A673 (cell line): ENCODE data around the gene DZIP1. TPM values are rescaled to one million over a fixed set of nuclear protein-coding genes. Genes with fewer than 3 reads are reported as not detected.

Experiments
- BruUV-seq: library from RNA; stranded (reverse); fragments of 400-500 nt; replicated peaks from 2 replicates; lab custom pipeline; 2021; lab: Mats Ljungman, UMichigan
- CTCF ChIA-PET: fragments of 300-600 bp; sonication (Branson Sonifier 250); formaldehyde crosslinking; loops from one replicate; lab custom pipeline; 2022; ENCODE audit warnings: antibody characterized with exemption; lab: Charles Lee
- POLR2A ChIA-PET: fragments of 300-600 bp; sonication (Branson Sonifier 250); formaldehyde crosslinking; loops from one replicate; lab custom pipeline; 2022; ENCODE audit warnings: antibody characterized with exemption; ENCODE audit not compliant: low non-redundant PET; lab: Charles Lee
- DNase-seq: peaks from one replicate; pipeline ENCODE4 v3.0.0-alpha.2; 2015; ENCODE audit warnings: low spot score
- H3K27ac ChIP-seq: fragments of 200-600 bp; sonication (generic); 2 replicates; pipeline ENCODE4 v1.5.1; 2016; ENCODE audit warnings: mixed run types, low read depth, mild to moderate bottlenecking, mixed read lengths, antibody characterized with exemption, low read length; ENCODE audit not compliant: poor library complexity, severe bottlenecking
- H3K27me3 ChIP-seq: fragments of 200-600 bp; sonication (generic); replicated peaks from 2 replicates; pipeline ENCODE4 v1.6.1; 2017; ENCODE audit warnings: mixed run types, low read depth, mild to moderate bottlenecking, mixed read lengths, antibody characterized with exemption, low read length; ENCODE audit not compliant: insufficient read depth, poor library complexity
- H3K36me3 ChIP-seq: fragments of 200-600 bp; sonication (generic); 2 replicates; pipeline ENCODE4 v1.6.1; 2016; ENCODE audit warnings: mixed run types, mild to moderate bottlenecking, mixed read lengths, antibody characterized with exemption, low read length; ENCODE audit not compliant: insufficient read depth, poor library complexity, severe bottlenecking
- H3K4me1 ChIP-seq: fragments of 200-600 bp; sonication (generic); 2 replicates; pipeline ENCODE4 v1.6.1; 2017; ENCODE audit warnings: mixed run types, mild to moderate bottlenecking, mixed read lengths, antibody characterized with exemption, low read length; ENCODE audit not compliant: insufficient read depth, poor library complexity, severe bottlenecking
- H3K4me3 ChIP-seq: fragments of 200-600 bp; sonication (generic); 2 replicates; pipeline ENCODE4 v1.5.1; 2016; ENCODE audit warnings: low read depth, mixed run types, mild to moderate bottlenecking, mixed read lengths, low read length; ENCODE audit not compliant: poor library complexity, severe bottlenecking
- H3K9me3 ChIP-seq: fragments of 200-600 bp; sonication (generic); 2 replicates; pipeline ENCODE4 v1.6.1; 2016; ENCODE audit warnings: mixed run types, low read depth, mild to moderate bottlenecking, mixed read lengths, antibody characterized with exemption, low read length; ENCODE audit not compliant: poor library complexity, severe bottlenecking
- EZH2 ChIP-seq: fragments of 200-600 bp; sonication (generic); IDR thresholded peaks from 2 replicates; pipeline ENCODE4 v1.6.1; 2017; ENCODE audit warnings: borderline replicate concordance, low read depth, mild to moderate bottlenecking, mixed read lengths, antibody characterized with exemption, low read length; ENCODE audit not compliant: poor library complexity, severe bottlenecking
- intact Hi-C: fragments of 100-400 bp; cut with micrococcal nuclease; formaldehyde crosslinking; loops from one replicate; pipeline ENCODE4 v1.10.0; 2022; ENCODE audit not compliant: unreplicated experiment
- total RNA-seq: library from RNA; stranded (reverse); gene quantifications from 2 replicates; pipeline ENCODE4 v1.2.3, GENCODE V29; 2021
- TF ChIP-seq, protein P1 (sequence below): fragments of 300-800, 200-600 bp; sonication (generic); conservative IDR thresholded peaks from 2 replicates; pipeline ENCODE4 v1.5.1; 2017; ENCODE audit warnings: low read depth, mild to moderate bottlenecking, antibody characterized with exemption, low read length, moderate library complexity, mixed read lengths

DZIP1 gene
- total RNA-seq, 1 experiment from 2014 or later, result 6.1 TPM

DNA sequence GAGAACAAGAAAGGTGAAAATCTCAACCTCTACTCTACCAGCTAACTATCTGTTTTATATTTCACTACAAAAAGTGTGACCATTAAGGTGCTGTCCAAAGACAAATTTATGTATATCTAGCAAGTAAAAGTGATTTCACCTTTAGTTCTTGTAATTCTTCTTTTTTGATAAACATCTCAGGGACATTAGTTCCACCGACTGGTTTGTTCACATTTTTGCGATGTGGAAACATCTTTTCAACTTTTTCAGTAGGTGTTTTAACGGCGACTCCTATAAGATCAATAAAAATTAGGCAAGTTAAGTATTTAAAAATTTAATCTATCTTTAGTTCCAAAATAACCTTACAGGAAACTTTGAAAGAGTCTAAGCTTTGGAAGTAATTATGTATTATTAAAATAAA, 58.6 kb downstream of the DZIP1 start:
- Histone ChIP-seq H3K27me3 (no peaks in the 10 kb centered on the region), H3K27ac (no peak overlapping the region), H3K9me3 (no peaks in the 10 kb centered on the region), H3K4me1 (no peaks in the 10 kb centered on the region), H3K4me3 (no peak overlapping the region), H3K36me3 (no peaks in the 10 kb centered on the region)
- POLR2A ChIA-PET, result no interaction called here
- TF ChIP-seq EZH2, result no peak
- TF ChIP-seq, protein P1, sequence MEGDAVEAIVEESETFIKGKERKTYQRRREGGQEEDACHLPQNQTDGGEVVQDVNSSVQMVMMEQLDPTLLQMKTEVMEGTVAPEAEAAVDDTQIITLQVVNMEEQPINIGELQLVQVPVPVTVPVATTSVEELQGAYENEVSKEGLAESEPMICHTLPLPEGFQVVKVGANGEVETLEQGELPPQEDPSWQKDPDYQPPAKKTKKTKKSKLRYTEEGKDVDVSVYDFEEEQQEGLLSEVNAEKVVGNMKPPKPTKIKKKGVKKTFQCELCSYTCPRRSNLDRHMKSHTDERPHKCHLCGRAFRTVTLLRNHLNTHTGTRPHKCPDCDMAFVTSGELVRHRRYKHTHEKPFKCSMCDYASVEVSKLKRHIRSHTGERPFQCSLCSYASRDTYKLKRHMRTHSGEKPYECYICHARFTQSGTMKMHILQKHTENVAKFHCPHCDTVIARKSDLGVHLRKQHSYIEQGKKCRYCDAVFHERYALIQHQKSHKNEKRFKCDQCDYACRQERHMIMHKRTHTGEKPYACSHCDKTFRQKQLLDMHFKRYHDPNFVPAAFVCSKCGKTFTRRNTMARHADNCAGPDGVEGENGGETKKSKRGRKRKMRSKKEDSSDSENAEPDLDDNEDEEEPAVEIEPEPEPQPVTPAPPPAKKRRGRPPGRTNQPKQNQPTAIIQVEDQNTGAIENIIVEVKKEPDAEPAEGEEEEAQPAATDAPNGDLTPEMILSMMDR, result no peak
- CTCF ChIA-PET, result no interaction called here
- intact Hi-C loops, result no loop called here
- no peak for DNase-seq
- BruUV-seq, result no TSS peak

DNA sequence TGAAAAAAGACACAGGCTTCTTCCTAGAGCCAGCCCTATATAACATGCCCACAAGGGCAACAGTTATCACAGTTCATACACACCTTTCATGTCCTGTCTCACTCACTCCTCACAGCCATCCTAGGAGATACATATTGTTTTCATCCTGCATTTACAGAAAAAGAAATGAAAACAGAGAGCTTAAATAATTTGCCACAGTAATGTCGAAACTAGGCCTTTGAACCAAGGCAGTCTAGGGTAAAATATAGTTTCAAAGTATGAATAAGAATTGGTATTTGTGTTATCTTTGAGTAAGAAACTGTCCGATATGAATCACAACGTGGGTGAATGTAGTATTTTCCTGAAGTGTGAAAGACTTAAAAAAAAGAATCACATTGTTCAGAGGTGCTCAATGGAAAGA, 65.2 kb downstream of the DZIP1 start:
- TF ChIP-seq, protein P1, result no peak
- TF ChIP-seq EZH2, result no peak
- Histone ChIP-seq H3K4me3 (no peak overlapping the region), H3K9me3 (no peaks in the 10 kb centered on the region), H3K27ac (no peak overlapping the region), H3K4me1 (no peaks in the 10 kb centered on the region), H3K36me3 (no peaks in the 10 kb centered on the region), H3K27me3 (no peaks in the 10 kb centered on the region)
- ChIA-PET POLR2A (no interaction called here), CTCF (no interaction called here)
- BruUV-seq, result no TSS peak
- DNase-seq, result no peak
- intact Hi-C loops, result no loop called here

DNA sequence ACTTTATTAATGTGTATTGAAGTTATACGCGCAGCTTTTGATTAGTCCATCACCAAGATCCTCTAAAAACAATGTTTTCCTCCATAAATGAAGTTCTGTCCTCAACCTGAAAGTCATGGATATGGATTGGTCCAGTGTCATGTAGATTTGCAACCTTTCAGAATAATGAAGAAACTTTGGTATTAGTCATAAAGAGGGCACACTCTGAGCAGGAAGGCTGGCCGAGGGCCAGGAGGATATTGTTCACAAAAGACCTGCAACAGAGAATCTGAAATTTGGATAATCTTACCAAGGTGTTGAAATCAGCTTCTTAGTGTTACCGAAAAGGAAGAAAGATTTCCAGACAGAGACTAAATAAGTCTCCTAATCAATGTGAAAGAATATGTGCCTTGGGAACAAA, 71.3 kb downstream of the DZIP1 start:
- Histone ChIP-seq H3K27ac (no peak overlapping the region), H3K4me1 (no peaks in the 10 kb centered on the region), H3K9me3 (no peaks in the 10 kb centered on the region), H3K4me3 (no peak overlapping the region), H3K27me3 (no peaks in the 10 kb centered on the region), H3K36me3 (no peaks in the 10 kb centered on the region)
- intact Hi-C loops, result no loop called here
- POLR2A ChIA-PET, result no interaction called here
- CTCF ChIA-PET, result no interaction called here
- no peak for DNase-seq
- BruUV-seq, result no TSS peak
- TF ChIP-seq, protein P1, result no peak
- TF ChIP-seq EZH2, result no peak
